ENCODE measurements around the gene PLA2G4A.
A peak's percentile ranks its signal among the peaks of the same experiment; 100 is the strongest.

Gene PLA2G4A

GRCh38 chr1:186872291-186872690 lies 43.5 kb downstream of the PLA2G4A start:
- DNase-seq: no peak

GRCh38 chr1:186873687-186874086 lies 44.9 kb downstream of the PLA2G4A start:
- DNase-seq: no peak

- DNase-seq: peak in 2 of 56 donors; percentile 2 to 3
Measured at GRCh38 chr1:186875896-186876835, 47.4 kb downstream of the PLA2G4A start.

GRCh38 chr1:186878356-186878755 lies 49.6 kb downstream of the PLA2G4A start:
- DNase-seq: no peak

GRCh38 chr1:186880982-186881381 lies 52.2 kb downstream of the PLA2G4A start:
- DNase-seq: no peak

- no peak for DNase-seq
Measured at GRCh38 chr1:186882372-186883134, 53.8 kb downstream of the PLA2G4A start.

- DNase-seq: no peak
Measured at GRCh38 chr1:186884251-186884650, 55.5 kb downstream of the PLA2G4A start.

- DNase-seq: no peak
Measured at GRCh38 chr1:186887203-186887602, 58.5 kb downstream of the PLA2G4A start.

GRCh38 chr1:186888367-186888766 lies 59.6 kb downstream of the PLA2G4A start:
- no peak for DNase-seq

- DNase-seq: no peak
Measured at GRCh38 chr1:186892936-186893335, 64.2 kb downstream of the PLA2G4A start.

- no peak for DNase-seq
Measured at GRCh38 chr1:186894415-186894814, 65.7 kb downstream of the PLA2G4A start.

- no peak for DNase-seq
Measured at GRCh38 chr1:186896211-186896610, 67.5 kb downstream of the PLA2G4A start.

GRCh38 chr1:186897008-186897407 lies 68.3 kb downstream of the PLA2G4A start:
- no peak for DNase-seq

- no peak for DNase-seq
Measured at GRCh38 chr1:186899577-186899976, 70.8 kb downstream of the PLA2G4A start.

GRCh38 chr1:186899977-186900376 lies 71.2 kb downstream of the PLA2G4A start:
- no peak for DNase-seq

GRCh38 chr1:186900539-186901237 lies 71.9 kb downstream of the PLA2G4A start:
- no peak for DNase-seq

GRCh38 chr1:186901631-186902030 lies 72.9 kb downstream of the PLA2G4A start:
- DNase-seq: no peak

GRCh38 chr1:186903374-186904136 lies 74.8 kb downstream of the PLA2G4A start:
- DNase-seq: no peak

GRCh38 chr1:186904361-186904760 lies 75.6 kb downstream of the PLA2G4A start:
- no peak for DNase-seq

- no peak for DNase-seq
Measured at GRCh38 chr1:186905561-186905960, 76.8 kb downstream of the PLA2G4A start.

GRCh38 chr1:186915555-186915954 lies 86.8 kb downstream of the PLA2G4A start:
- DNase-seq: no peak
